Measurements from ENCODE around the gene CEP72.
"Not testable (repeated sequence)": the region's sequence is repeated elsewhere in the genome, so short reads cannot be mapped to it uniquely, and the experiment has no call there.

The CEP72 gene

GRCh38 chr5:693271-694041 is 81.3 kb downstream of the CEP72 start, which contains the start of gene TPPP:
TSS of gene TPPP (minus strand) at chr5:693352. CDS start at chr5:678060, 15,292 bp downstream.
- not testable (repeated sequence) for TF ChIP-seq CTCF (IDR thresholded peaks at IDR 0.05)
